Ovary (tissue), 9 donors: ENCODE data around the gene TBX6. TPM values are rescaled to one million over a fixed set of nuclear protein-coding genes. Genes with fewer than 3 reads are reported as not detected.

ENCODE experiments used
- DNase-seq, 5 donors: peaks; one replicate each; pipeline ENCODE4 v3.0.0-alpha.2; 2019 to 2020
- H3K27ac ChIP-seq, 2 donors: fragments of 200-600 bp; one replicate each; pipeline versions ENCODE4 v1.5.1 to v1.8.0; 2019 to 2022
- H3K27me3 ChIP-seq: fragments of 200-600 bp; one replicate; pipeline ENCODE4 v1.8.0; 2022
- H3K36me3 ChIP-seq: fragments of 200-600 bp; sonication (generic); one replicate; pipeline ENCODE4 v1.5.1; 2019
- H3K4me1 ChIP-seq: one replicate; pipeline ENCODE4 v1.8.1; 2013; ENCODE audit warnings: mild to moderate bottlenecking, moderate library complexity; ENCODE audit not compliant: insufficient read depth
- H3K4me3 ChIP-seq: fragments of 200-600 bp; sonication (generic); one replicate; pipeline ENCODE4 v1.5.1; 2017
- H3K9me3 ChIP-seq, 2 donors: fragments of 200-600 bp in 1 of 2; sonication (generic) in 1 of 2; one replicate each; pipeline versions ENCODE4 v1.5.1 to v1.8.1; 2013 to 2019; ENCODE audit warnings: mild to moderate bottlenecking in 1 of 2, moderate library complexity in 1 of 2
- EP300 ChIP-seq: sonication (generic); formaldehyde crosslinking; IDR thresholded peaks from one replicate; pipeline ENCODE4 v1.6.1; 2017; ENCODE audit warnings: antibody characterized with exemption
- POLR2A ChIP-seq: fragments of 450-650 bp; IDR thresholded peaks from one replicate; pipeline ENCODE4 v1.6.1; 2017; ENCODE audit warnings: antibody characterized with exemption, mild to moderate bottlenecking, moderate library complexity
- WGBS, 3 donors: extraction: QIAGEN DNeasy Blood & Tissue Kit in 1 of 3; methylation state at CpG; one replicate each; pipeline versions ENCODE4 v1.1.5 to v1.1.7; 2013 to 2017; 5-methylcytosine and 5-hydroxymethylcytosine counted together
- intact Hi-C, 4 donors: fragments of 100-400 bp; cut with DNase I; formaldehyde crosslinking; loops; one replicate each; pipeline versions ENCODE4 v1.11.0 to v1.15.1; 2022 to 2023
- polyA plus RNA-seq, 2 donors: library from polyadenylated mRNA; stranded (reverse); fragments of 200-250 nt in 1 of 2; fragments of 350-450 nt in 1 of 2; fragmentation: Illumina TruSeq in 1 of 2; extraction: RNeasy Lipid Tissue Mini Kit (QIAGEN cat#74804) in 1 of 2; gene quantifications; one replicate each; pipeline ENCODE4 v1.2.3, GENCODE V29; 2013 to 2014
- total RNA-seq, 7 donors: library from RNA; depleted of rRNA in 2 of 7; stranded (reverse); fragments of >200 nt in 2 of 7; fragmentation: NEBNext Ultra II Directional in 3 of 7; extraction: Animal tissue kit (Norgen Biotek cat#: 25700) in 3 of 7; gene quantifications; one replicate each; pipeline versions ENCODE4 v1.1.0 to v1.2.4, GENCODE V29; 2016 to 2023
- TF ChIP-seq, protein P1 (sequence below), 3 donors: fragments of 450-650 bp in 2 of 3; fragments of 200-600 bp in 1 of 3; IDR thresholded peaks; one replicate each; pipeline versions ENCODE4 v1.5.1 to v1.8.0; 2016 to 2022; ENCODE audit warnings: antibody characterized with exemption in 3 of 3, mild to moderate bottlenecking in 1 of 3
- donor health status: DM: no; HTN: no; CAD: no; lungs with moderate emphysema.
- donor health status: DM: no; HTN: no; CAD: no.
- donor health status: Bipolar disorder and iron deficiency.
- donor health status: DM: yes; HTN: yes; CAD: no.
- donor health status: DM: no; HTN: no; CAD: no.
- donor health status: DM: yes; HTN: yes; CAD: no.

The TBX6 gene
- total and polyA plus RNA-seq, 9 donors, result 0.08 to 1.5 (median 0.75) TPM

DNA sequence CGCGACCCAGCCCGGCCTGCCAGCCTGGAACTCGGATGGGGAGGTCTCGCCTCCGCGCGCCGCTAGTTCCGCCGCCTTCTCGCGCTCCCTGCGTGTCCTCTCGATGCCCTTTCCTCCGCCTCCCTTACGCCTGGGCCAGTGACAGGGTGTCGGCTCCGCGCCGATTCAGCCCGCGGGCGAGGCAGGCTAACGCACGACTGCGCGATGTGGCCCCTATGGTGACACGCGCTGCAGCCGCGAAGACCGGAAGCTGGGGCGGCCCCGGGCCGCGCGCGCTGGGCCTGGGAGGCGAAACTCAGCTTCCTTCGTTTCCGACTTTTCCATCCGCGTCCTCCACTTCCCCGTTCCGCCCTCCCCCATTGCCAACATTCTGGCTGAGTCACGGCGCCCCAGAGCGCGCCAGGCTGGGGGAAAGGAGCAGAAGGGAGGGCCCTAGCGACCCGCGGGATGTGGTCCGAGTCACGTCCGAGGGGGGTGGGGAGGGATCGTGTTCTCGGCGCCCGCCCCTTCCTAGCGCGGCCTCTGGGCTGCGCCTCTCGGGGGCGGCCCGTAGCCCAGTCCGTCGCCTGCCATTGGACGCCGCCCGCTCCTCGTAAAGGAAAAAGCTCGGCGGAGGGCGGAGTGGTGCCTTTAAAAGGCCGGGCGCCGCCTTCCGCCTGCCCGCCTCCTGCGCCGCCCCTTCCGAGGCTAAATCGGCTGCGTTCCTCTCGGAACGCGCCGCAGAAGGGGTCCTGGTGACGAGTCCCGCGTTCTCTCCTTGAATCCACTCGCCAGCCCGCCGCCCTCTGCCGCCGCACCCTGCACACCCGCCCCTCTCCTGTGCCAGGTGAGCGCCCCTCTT, 26.4 kb downstream of the TBX6 start, which contains the start of gene ALDOA:
Gene ALDOA (plus strand): TSS at position 659 of the 841 bp plus-strand sequence. CDS start 1,138 bp downstream, outside the sequence.
- DNase-seq, result peak; percentile 98
- intact Hi-C loops, result loop anchor here in 2 of 4 donors (2.0 to 10.0 kb wide), 2 partner anchors 27 to 339 kb away; partner anchors contain the start of gene ZNF771 (in 1 of the 2)
- H3K27ac ChIP-seq, result peak within 1 kb of the TSS; percentile 91 to 99
- H3K4me1 ChIP-seq, result peaks cover 21% of the 10 kb centered on the region
- H3K27me3 ChIP-seq, result no peaks in the 10 kb centered on the region
- peak within 1 kb of the TSS; percentile 97 for H3K4me3 ChIP-seq
- WGBS, 3 donors, result 0% methylated on average over 64 to 99 of the region's 99 CpGs
- no peaks in the 10 kb centered on the region for H3K9me3 ChIP-seq
- TF ChIP-seq EP300, result peak; percentile 65
- peak; percentile 91 for TF ChIP-seq POLR2A
- TF ChIP-seq, protein P1, sequence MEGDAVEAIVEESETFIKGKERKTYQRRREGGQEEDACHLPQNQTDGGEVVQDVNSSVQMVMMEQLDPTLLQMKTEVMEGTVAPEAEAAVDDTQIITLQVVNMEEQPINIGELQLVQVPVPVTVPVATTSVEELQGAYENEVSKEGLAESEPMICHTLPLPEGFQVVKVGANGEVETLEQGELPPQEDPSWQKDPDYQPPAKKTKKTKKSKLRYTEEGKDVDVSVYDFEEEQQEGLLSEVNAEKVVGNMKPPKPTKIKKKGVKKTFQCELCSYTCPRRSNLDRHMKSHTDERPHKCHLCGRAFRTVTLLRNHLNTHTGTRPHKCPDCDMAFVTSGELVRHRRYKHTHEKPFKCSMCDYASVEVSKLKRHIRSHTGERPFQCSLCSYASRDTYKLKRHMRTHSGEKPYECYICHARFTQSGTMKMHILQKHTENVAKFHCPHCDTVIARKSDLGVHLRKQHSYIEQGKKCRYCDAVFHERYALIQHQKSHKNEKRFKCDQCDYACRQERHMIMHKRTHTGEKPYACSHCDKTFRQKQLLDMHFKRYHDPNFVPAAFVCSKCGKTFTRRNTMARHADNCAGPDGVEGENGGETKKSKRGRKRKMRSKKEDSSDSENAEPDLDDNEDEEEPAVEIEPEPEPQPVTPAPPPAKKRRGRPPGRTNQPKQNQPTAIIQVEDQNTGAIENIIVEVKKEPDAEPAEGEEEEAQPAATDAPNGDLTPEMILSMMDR (IDR thresholded peaks at IDR 0.05), result peak in 2 of 3 donors; percentile 32 to 38
- H3K36me3 ChIP-seq, result no peaks in the 10 kb centered on the region

DNA sequence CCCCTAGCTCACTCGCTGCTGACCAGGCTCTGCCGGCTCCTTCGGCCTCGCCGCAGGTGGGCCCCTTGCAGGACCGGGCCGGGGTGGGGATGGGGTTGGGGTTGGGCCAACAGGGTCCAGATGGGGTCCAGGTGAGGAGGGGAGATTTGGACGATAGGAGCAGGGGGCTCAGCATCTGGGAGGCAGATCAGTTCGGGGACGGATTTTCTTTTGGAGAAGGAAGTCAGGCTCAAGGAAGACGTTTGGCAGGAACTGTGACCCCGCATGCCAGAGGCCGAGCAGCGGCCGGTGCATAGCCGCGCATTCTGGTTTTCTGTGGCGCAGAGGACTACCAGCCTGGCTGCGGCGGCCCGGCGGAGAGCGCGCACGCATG, 27.0 kb downstream of the TBX6 start:
- H3K27ac ChIP-seq, result peak overlapping the region; percentile 91 to 99
- peak overlapping the region; percentile 97 for H3K4me3 ChIP-seq
- peaks cover 16% of the 10 kb centered on the region for H3K4me1 ChIP-seq
- intact Hi-C loops, result loop anchor here in 2 of 4 donors (2.0 to 10.0 kb wide), 2 partner anchors 28 to 340 kb away; partner anchors contain the start of gene ZNF771 (in 1 of the 2)
- DNase-seq, result no peak
- WGBS, 3 donors, result 0 to 1% (median 1%) methylated on average over 21 to 25 of the region's 25 CpGs
- H3K9me3 ChIP-seq, result no peaks in the 10 kb centered on the region
- TF ChIP-seq POLR2A (no peak), EP300 (no peak)
- TF ChIP-seq, protein P1 (IDR thresholded peaks at IDR 0.05), result no peak
- H3K36me3 ChIP-seq, result no peaks in the 10 kb centered on the region
- no peaks in the 10 kb centered on the region for H3K27me3 ChIP-seq

DNA sequence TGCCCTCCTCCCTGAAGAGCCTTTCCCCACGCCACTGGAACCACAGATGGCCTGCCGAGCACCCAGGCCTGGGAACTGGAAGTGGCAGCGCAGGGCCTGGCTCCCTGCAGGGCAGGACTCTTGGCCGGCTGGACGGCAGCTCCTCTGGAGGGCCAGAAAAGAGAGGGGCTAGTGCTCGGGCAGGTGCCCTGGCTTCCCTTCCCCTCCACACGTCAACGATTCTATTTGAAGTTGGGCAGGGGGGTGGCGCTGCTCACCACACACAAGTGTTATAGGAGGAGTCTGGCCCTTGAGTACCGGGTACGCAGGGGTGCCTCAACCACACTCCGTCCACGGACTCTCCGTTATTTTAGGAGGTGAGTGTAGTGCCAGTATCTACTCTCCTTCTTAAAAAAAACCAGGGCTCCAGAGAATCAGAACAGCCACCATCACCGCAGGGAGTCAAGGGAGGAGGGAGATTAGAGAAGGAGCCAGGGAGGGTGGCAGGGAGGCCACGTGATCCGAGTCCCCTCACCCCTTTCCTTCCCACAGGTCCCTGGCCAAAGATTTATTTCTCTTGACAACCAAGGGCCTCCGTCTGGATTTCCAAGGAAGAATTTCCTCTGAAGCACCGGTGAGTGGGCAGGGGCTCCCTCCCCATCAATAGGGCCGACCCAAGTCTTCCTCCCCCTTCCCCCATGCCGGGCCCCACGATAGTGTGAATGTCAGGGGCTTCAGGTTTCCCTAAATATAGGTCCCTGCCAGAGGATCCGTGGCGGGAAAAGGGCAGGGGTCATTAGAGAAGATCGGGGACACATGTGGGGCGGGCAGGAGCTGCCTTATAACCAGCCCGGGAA, 27.6 kb downstream of the TBX6 start:
- no peaks in the 10 kb centered on the region for H3K27me3 ChIP-seq
- peak overlapping the region; percentile 91 to 99 for H3K27ac ChIP-seq
- H3K36me3 ChIP-seq, result no peaks in the 10 kb centered on the region
- no peaks in the 10 kb centered on the region for H3K9me3 ChIP-seq
- H3K4me1 ChIP-seq, result peaks cover 13% of the 10 kb centered on the region
- H3K4me3 ChIP-seq, result peak overlapping the region; percentile 97
- peak; percentile 79 to 86 (median 83) for DNase-seq
- intact Hi-C loops, result loop anchor here in 2 of 4 donors (2.0 to 10.0 kb wide), 2 partner anchors 29 to 341 kb away; partner anchors contain the start of gene ZNF771 (in 1 of the 2)
- WGBS, 3 donors, result 2 to 8% (median 7%) methylated on average over 26 to 27 of the region's 27 CpGs
- TF ChIP-seq, protein P1 (IDR thresholded peaks at IDR 0.05), result peak; percentile 17 to 45 (median 44)
- no peak for TF ChIP-seq EP300
- TF ChIP-seq POLR2A, result peak; percentile 57

DNA sequence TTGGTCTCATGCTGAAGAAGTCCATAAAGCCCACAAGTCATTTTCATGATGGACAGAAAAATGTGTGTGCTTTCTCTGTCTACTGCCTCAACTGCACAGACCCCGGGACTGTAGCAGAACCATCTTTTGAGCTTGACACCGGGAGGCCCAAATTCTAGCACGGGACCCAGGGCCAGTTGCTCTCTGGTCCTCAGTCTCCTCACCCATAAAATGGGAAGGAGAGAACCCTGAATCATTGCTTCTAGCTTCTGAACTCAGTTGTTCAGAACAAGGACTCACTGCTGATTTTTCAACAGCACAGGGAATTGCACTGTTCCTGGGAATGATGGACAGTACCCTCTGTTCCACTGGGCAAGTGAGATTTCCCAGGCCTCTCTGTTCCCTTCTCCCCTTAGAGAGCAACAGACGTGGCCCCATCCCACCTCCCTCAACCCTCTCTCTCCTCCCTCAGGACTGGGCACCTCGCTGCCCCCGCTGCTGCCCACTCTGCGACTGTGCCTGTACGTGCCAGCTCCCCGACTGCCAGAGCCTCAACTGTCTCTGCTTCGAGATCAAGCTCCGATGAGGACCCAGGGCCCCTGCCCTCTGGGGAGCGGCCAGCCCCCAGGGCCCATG, 28.3 kb downstream of the TBX6 start:
- DNase-seq, result no peak
- H3K4me3 ChIP-seq, result peak overlapping the region; percentile 97
- no peaks in the 10 kb centered on the region for H3K27me3 ChIP-seq
- no peaks in the 10 kb centered on the region for H3K36me3 ChIP-seq
- intact Hi-C loops, result loop anchor here in 1 of 4 donors (10.0 kb wide), 1 partner anchor 341 kb away; the partner anchor contains the start of gene ZNF771
- TF ChIP-seq, protein P1 (IDR thresholded peaks at IDR 0.05), result no peak
- TF ChIP-seq POLR2A (no peak), EP300 (no peak)
- H3K9me3 ChIP-seq, result no peaks in the 10 kb centered on the region
- WGBS, 3 donors, result 54 to 59% (median 58%) methylated on average over 12 of the region's 12 CpGs
- H3K27ac ChIP-seq, result peak overlapping the region; percentile 91 to 99
- peaks cover 13% of the 10 kb centered on the region for H3K4me1 ChIP-seq
